Stimulated activated CD4-positive, alpha-beta T cell treated with anti-CD3 and anti-CD28 coated beads, Interleukin-4, amount 100 ng/mL, for 24 hours (primary cell): ENCODE results near the gene RARB.

ENCODE experiments used
- DNase-seq: peaks from one replicate; pipeline ENCODE4 v3.0.0-alpha.2; 2020

The RARB gene

DNA sequence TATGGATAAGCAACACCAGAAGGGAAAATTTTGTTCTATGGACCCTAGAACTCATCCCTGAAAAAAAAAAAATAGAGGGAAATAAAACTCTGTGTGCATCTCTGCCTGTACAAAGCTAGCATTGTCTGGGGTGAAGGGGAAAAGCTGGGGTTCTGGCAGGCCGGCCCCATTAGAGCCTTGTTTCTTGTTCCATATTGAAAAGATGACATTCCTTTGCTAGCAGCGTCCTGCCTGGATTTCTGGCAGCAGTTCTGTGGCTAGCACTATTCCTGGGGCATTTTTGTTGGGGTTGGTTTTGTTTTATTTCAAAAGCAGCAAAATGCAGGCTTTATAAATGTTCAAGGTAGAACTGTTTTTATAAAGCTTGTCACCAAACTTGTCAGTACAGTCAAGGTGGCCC lies 45.2 kb downstream of the RARB start:
- DNase-seq: no peak

GRCh38 chr3:25474052-25474451 lies 46.0 kb downstream of the RARB start:
- no peak for DNase-seq

DNA sequence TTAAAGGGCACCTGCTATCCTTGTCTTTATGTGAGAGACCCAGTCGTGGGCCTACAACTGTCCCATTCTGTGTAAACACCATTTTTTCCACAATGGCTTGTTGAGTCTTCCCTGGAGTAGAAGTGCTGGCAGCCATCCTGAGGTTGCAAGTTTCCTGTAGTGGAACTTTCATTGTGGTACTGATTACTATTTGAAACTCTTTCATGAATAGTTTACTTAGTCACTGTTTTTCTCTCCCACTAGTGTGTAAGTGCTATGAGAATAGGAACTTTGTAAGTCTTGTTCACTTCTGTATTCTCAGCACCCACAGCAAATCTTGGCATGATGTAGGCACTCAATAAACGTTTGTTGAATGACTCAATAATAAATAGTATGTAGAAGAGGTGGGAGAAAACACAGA lies 48.6 kb downstream of the RARB start:
- no peak for DNase-seq

DNA sequence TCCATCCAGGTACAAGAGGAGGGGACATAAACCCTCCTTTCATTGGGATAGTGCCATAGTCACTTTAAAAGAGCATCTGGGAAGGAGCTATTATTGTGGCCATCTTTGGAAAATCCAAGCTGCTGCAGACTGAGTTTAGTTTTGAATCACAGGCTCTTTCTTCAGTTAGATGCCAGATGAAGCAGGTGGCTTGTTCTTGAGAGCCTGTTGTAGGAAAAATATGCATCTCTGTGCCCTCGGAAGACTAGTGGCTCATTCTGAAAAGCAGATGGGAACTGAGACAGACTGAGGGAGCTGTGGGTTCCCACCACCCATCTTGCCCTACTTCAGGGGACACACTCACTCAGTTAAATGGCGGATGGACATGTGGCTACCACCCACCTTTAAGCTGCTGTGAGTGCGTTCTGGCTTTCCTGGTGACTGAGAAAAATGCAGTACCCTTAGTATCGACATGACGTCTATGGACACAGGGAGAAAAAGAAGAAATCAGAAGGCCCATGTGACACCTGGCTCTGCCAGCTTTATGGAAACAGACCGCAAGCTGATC lies 50.2 kb downstream of the RARB start:
- no peak for DNase-seq

- no peak for DNase-seq
These were observed 51.1 kb downstream of the RARB start for GRCh38 chr3:25478964-25479726.

DNA sequence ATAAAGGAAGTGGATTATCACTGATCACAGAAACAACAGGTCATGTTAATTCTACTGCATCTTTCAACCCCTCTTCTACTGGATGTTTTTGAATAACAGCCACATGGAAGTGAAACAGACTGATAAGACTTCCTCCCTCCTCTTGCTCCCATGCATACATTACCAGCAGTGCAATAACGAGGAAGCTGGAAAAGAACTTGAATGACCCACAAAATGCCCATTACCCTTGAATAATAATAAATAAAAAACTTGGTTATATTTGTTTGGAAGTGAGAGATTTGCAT lies 51.6 kb downstream of the RARB start:
- DNase-seq: no peak

- no peak for DNase-seq
These were observed 52.7 kb downstream of the RARB start for GRCh38 chr3:25480811-25481210.

DNA sequence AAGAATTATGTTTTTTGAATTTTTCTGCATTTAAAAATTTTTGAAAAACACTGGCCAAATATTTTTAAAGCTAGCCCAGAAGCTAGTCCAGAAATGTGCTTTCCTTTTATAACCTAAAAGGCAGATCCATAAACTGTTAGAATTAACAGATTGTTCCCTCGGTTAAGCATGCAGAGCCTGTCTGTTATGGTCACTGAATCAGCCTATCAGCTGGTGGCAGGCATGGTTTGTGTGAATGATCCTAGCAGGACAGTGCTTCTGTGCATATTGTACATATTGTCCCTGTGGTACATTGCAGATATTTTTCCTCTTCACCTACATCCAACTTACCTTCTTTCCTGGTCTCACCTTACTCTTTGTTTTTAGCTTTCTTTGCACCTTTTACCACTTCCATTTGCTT lies 53.3 kb downstream of the RARB start:
- no peak for DNase-seq

DNA sequence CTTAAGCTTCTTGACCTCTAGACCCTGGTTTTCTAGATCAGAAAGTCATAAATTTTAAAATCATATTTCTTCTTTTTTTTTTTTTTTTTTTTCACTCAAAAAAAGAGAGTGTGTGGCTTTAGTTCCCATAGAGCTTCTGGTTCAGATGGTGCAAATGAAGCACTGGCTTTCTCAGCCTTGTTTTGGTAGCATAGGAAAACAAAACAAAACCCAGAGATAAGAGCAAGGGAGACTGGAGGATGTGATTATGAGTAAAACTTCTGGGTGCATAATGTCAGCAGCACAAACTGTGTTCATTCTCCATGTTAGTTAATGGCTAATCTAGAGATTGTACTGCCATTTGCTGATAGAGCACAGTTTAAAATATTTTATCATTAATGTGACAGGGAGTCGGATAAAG lies 55.4 kb downstream of the RARB start:
- no peak for DNase-seq

DNA sequence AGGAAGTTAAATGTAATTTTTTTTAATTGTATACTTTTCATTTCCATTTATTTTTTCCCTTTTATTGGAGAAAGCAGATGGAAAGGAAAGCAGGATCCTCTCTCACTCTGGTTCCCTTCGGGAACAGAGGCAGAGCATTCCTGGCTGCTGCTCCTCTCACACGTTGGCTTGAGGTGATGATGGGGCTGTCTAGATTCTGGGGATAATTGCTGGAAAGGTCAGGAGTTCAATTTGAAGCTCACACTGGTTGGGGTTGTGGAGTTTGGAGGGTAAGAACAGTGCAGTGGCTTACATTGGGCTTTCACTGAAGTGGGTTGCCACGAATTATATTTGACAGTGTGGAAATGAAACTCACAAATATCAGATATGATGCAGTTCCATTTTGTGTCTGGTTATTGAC lies 57.6 kb downstream of the RARB start:
- DNase-seq: no peak

DNA sequence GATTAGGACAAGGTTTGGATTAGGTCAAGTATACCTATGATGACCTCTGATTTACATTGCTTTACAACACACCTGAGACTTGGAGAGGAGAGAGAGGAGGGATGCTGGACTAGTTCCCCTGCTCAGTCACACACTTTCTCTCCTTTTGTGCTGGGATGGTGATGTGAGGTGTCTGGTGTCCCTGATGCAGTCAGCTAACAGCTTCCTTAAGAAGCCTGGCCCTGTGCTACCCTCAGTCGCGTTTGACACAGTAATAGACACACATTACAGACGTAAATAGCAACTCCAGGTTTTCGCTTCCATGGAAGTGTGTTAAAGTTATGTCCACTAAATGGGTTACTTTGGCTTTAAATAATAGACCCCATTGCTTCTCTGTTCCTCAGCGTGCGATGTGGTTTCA lies 58.9 kb downstream of the RARB start:
- DNase-seq: no peak

DNA sequence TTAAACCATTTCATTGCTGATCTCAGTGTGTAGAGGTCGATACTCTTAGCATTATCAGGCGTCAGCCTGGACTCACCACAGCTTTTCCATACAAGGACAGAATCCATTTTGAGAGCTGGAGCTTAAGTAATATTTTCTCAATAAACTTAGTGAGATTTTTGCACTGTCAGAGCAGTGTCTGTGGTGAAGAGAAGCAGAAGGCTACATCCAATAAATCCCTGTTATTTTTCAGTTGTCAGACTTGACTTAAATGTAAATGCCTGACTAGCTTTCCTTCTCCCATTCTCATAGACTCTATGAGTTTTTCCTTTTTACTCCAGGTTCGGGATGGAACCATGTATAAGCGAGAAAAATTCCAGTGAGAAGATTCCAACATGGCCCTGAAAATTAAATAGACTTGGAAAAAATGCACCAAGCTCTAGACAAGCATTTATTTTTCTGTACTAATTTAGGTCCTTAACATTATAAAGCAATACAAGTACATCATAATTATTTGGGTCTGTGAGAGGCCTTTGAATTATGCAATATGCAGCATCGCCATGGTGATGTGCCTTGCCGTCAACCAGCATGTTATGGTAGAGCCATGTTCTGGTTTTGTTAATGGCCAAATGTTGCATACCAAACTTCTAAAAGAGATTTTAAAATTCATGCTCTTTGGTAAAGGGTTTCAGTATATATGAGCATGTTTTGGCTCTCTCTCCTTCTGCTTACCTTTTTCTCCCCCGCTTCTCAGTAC lies 62.0 kb downstream of the RARB start:
- no peak for DNase-seq

GRCh38 chr3:25493246-25493645 lies 65.2 kb downstream of the RARB start:
- no peak for DNase-seq

DNA sequence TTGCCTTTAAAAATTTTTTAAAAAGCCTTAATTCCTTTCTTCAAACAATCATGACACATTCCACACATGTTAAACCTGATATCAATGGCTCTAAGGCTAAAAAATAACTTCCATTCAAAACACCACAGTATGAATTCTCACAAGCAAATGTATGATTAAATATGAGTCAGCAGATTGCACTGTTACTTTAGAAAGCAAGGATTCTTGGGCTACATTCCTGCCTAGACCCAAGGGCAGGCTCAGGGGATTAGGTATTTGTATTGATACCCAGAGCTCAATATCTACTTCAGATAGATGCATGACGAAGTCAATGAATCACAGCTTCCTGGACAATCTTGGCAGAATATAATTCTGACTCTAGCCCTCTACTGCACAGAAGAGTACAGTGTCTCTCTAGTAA lies 65.7 kb downstream of the RARB start:
- no peak for DNase-seq

DNA sequence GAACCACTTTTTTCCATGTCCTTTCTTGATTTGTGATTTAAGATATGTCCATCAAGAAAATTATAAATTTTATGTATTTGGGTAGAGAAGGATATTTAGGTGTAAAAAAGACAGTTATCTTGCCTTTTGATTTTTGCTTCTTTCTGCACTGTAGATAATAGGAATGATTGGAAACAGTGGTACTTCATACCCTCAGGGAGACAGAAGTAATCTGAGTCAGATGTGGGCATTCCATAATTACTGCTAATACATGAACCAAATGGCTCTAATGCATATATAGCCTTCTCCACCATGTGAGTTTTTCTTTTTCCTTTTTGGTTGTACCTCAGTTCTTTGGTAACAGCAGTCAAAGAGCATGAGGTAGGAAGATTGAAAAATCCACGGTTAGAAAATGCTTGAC lies 67.2 kb downstream of the RARB start:
- DNase-seq: no peak

GRCh38 chr3:25495726-25496253 lies 67.7 kb downstream of the RARB start:
- no peak for DNase-seq

- DNase-seq: no peak
These were observed 69.0 kb downstream of the RARB start for GRCh38 chr3:25497096-25497495.

DNA sequence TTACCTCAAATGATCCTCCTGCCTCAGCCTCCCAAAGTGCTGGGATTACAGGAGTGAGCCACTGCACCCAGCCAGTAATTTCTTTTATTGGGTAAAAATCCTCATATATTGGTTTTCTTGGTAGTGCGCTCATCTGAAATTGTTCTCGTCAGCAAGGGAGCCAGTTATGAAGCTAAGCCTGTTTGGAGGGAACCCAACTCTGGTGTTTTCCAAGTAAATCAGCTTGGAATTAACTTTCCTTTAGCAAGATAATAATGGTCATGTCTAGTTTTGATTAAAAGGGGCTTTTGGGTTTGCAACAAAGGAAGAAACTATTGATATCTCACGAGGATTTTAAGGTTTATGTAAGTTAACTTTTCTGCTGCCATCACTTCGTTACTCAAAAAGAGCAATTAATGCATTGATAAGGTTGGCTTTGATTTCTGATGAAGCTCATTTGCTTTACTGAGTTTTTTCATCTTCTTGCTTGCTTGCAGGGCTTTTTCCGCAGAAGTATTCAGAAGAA lies 72.7 kb downstream of the RARB start:
- DNase-seq: no peak

DNA sequence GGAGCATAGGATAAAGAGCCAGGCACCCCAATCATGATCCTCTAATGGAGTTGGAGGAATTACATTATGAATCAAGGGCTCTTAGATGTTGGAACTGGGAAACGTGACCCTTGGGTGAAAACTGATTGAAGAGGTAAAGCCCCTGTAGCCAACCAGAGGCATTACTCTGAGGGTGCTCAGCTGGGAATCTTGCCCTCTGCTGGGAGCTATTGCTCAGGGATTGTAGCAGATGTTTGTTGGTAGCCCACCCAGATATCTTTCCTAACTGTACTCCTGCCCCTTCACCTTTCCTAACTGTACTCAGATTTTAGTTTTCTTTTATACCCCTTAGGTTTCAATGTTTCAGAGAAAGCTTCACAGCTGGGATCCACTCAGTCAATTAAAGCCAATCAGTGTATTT lies 74.2 kb downstream of the RARB start:
- DNase-seq: no peak

GRCh38 chr3:25503898-25504301 lies 75.8 kb downstream of the RARB start:
- no peak for DNase-seq

DNA sequence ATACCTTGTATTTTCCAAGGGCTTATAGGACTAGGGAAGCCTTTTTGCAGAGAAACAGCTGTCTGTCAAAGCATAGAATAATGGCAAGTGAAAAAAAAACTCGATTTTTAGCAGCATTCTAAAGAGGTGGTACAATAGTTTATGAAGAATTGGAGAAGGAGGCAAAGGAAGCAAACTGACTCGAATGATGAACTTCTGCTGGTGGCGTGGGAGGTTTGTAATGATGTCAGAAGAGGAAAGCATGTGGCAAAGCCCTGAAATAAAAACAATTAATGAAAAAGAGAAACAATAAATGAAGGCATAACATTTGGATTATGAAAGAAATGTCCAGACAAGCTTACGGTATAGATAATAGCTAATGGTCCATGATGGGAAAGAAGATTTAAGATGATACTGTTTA lies 77.5 kb downstream of the RARB start:
- DNase-seq: no peak

- no peak for DNase-seq
These were observed 79.7 kb downstream of the RARB start for GRCh38 chr3:25507811-25508210.

DNA sequence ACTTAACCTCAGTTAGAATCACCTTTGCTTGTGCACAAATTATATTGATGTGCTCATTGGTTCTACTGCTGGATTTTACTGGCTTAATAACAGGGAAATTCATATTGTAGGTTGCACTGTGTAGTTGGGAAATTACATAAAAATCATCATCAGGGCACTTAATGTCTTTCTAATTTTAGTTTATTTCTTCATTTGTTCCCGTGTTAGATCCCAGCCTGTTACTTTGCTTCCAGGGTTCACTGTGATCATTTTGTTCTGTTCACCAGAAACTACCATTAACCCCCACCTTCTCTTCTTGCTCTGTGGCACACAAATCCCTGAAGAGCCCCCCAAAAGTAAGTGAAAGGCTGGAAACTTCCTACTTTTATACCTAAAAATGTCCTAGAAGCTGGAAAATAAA lies 80.4 kb downstream of the RARB start:
- no peak for DNase-seq

DNA sequence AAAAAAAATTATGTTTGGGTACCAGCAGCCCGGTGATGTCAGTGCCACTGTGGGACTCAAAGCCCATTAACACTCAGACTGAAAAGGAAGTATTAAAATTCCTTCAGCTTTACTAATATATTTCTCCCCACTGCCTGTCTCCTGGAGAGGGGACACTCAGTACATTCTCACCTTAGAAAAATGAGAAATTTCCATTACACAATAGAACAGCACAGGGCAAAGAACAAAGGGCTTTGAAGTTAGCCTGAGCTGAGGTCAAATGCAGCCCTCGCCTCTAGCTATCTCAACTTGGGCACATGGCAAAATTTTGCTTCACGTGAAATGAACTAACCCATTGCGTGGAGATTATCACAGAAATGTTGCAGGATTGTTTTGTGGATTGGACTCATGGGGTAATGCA lies 80.8 kb downstream of the RARB start:
- no peak for DNase-seq
